NCI-H510A (cell line): ENCODE measurements around the gene DNAJC5G.

Source experiments
- DNase-seq: peaks from one replicate; lab custom pipeline; 2025; lab: John Stamatoyannopoulos, UW

DNAJC5G gene

GRCh38 chr2:27275211-27276150 is at the start of gene DNAJC5G:
Gene DNAJC5G (plus strand): TSS chr2:27275433. CDS start chr2:27276729, 1,296 bp downstream.
- DNase-seq, result no peak

- DNase-seq, result no peak
Measured at GRCh38 chr2:27225526-27225925, 49.7 kb upstream of the DNAJC5G start.

DNA sequence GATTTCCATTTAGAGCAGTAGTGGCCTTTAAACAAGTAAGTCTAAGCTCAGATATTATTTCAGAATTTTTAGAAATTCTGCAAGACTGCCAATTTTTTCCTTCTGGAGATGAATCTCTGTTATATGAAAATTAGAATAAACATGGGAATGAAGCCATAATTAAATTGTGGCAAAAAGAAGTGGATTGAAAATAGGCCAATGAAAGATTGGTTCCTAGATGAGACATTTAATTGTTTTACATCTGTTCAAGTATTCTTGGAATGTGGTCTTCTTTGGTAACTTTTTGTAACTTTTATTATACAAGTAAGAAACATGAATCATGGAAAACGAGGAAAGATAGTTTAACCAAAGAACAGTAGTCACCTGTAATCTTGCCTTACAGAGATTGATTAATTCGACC is 47.7 kb upstream of the DNAJC5G start:
- DNase-seq, result no peak

GRCh38 chr2:27231921-27232320 is 43.3 kb upstream of the DNAJC5G start:
- DNase-seq, result no peak

DNA sequence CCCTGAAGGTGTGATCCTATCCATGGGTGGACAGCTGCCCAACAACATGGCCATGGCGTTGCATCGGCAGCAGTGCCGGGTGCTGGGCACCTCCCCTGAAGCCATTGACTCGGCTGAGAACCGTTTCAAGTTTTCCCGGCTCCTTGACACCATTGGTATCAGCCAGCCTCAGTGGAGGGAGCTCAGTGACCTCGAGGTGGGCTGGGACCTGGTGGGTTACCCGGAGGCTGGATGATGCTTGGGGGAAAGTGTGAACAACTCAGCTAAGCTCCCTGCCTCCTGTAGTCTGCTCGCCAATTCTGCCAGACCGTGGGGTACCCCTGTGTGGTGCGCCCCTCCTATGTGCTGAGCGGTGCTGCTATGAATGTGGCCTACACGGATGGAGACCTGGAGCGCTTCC is 41.9 kb upstream of the DNAJC5G start:
- DNase-seq, result no peak

DNA sequence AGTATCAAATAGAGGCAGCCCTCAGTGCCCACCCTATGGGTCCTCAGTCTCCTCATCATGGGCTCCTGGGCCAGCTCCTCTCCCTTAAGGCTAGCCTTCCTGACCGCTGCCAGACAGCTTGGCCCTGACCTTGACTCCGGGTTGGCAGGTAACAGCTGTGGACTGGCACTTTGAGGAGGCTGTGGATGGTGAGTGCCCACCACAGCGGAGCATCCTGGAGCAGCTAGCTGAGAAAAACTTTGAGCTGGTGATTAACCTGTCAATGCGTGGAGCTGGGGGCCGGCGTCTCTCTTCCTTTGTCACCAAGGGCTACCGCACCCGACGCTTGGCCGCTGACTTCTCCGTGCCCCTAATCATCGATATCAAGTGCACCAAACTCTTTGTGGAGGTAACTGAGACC is 39.1 kb upstream of the DNAJC5G start:
- no peak for DNase-seq

DNA sequence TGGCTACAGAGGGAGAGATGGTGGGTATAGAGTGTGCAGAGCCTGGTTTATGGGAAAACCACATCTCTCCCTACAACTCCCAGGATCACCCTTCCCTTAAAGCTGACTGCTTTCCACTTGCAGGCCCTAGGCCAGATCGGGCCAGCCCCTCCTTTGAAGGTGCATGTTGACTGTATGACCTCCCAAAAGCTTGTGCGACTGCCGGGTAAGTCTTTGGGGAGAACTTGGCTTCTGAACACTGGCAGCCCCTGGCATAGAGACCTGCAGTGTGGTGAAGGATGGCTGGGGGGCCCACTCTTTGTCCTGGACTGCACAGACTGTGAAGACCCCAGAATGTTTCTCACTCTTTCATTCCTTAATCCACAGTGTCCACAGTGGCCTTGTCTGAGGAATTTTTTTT is 38.6 kb upstream of the DNAJC5G start:
- no peak for DNase-seq

- no peak for DNase-seq
Measured at GRCh38 chr2:27237341-27237945, 37.8 kb upstream of the DNAJC5G start.

DNA sequence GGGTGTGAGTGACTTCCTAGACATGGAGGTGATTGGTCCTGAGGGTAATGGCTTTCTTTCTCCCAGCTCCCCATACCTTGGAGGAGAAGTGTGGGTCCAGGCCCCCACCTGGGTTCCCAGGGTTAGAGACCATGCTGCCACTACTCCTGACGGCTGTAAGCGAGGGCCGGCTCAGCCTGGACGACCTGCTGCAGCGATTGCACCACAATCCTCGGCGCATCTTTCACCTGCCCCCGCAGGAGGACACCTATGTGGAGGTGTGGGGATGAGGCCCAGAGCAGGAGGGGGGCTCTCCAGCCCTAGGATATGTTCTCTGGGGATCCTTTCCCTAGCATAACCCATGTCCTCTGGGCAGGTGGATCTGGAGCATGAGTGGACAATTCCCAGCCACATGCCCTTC is 36.3 kb upstream of the DNAJC5G start:
- no peak for DNase-seq

DNA sequence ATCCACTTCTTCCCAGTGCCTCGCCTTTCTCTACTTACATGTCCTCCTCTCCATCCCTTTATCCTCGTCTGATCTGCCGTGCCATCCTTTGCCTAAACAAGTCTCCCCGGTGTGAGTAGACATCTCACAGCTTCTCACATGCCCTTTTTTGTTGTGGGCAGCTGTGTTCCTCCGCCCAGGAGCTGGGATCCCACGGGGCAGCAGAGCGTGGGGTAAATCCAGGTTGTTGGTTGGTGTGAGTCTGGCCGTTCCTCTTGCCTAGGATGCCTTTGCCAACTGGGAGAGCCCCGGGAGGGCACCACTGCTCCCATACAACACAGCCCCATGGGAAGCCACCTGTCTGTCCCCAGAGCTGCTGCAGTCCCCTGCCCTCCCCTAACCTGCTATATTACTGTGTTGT is 34.8 kb upstream of the DNAJC5G start:
- no peak for DNase-seq

- DNase-seq, result no peak
Measured at GRCh38 chr2:27241761-27242613, 33.2 kb upstream of the DNAJC5G start.

- no peak for DNase-seq
Measured at GRCh38 chr2:27242614-27242951, 32.6 kb upstream of the DNAJC5G start.

- DNase-seq, result no peak
Measured at GRCh38 chr2:27243391-27244130, 31.7 kb upstream of the DNAJC5G start.

DNA sequence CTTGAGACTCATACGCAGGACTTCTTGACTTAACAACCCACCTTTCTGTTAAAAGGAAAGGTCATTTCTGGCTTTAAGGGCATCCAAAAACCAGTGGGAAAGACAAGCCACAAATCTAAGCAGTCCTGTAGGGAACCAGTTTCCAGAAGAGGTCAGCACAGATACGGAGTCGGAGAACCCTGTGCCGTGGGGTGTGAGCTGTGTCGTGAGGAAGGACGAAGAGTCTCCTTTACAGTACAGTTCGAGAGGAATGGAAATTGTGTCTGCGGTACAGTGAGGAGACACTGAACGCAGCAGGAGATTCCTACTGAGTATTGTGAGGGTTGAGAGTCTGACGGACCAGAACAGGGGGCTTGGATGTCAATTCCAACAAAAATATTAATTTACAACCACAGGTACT is 30.1 kb upstream of the DNAJC5G start:
- DNase-seq, result no peak

GRCh38 chr2:27245626-27246025 is 29.6 kb upstream of the DNAJC5G start:
- DNase-seq, result no peak

DNA sequence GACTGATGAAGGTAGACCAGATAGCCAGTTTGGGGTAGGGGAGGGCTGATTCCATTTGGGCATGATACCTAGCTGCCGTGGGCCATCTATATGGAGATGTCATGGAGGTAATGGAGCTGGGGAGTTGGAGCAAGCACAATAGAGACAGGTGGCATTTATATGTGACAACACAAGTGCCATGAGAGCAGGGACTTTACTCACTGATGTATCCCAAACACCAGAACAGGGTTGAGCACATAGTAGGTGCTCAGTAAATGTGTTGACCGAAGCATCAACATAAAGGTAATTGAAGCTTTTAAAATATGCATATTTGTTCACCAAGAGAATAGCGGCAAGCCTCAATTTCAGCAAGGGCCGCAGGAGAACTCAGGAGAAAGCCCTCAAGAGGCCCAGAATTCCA is 27.3 kb upstream of the DNAJC5G start:
- no peak for DNase-seq

GRCh38 chr2:27249159-27249890 is 25.9 kb upstream of the DNAJC5G start:
- no peak for DNase-seq

GRCh38 chr2:27249891-27250651 is 25.2 kb upstream of the DNAJC5G start:
- DNase-seq, result peak; percentile 9

DNA sequence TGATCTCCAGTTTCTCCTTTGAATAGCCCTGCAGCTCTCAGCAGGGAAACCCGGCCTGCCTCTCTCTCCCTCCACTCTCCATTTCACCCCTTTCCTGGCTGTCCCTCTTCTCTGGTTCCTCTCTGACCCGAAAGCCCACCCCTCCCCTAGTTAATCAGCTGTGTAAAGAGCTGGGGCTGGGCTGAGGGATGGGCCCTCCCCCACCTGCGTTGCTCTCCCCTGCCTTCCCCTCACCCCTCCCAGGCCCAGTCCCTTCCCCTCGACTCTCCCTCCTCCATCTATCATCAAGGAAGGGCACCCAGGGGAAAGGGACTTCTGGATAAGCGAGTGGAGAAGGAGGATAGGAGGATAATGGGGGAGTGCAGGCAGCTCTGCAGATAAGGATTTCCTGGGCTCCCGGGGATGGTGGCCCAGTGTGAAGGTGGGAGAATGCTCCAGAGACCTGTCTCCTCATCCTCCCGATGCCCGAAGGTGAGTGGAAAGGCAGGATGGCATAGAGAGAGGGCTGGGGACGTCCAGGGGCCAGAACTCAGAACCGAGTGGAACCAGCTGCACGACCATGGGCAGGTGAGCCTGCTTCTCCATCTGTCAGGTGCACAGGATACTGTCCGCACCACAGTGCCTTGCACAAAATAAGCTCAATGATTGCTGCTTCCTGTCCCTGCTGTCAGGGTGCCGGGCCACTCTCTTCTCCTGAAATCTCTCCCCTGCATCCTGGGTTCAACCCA is 24.4 kb upstream of the DNAJC5G start:
- DNase-seq, result no peak

GRCh38 chr2:27251766-27252165 is 23.5 kb upstream of the DNAJC5G start:
- DNase-seq, result no peak
